GM20000 (cell line): ENCODE data around the gene ABHD2.
A peak's percentile ranks its signal among the peaks of the same experiment; 100 is the strongest.

ENCODE experiments used
- DNase-seq: peaks from one replicate; pipeline ENCODE4 v3.0.0; 2012; ENCODE audit warnings: low spot score
- TF ChIP-seq, protein P1 (sequence below): IDR thresholded peaks from 2 replicates; pipeline ENCODE4 v1.5.1; 2012; ENCODE audit warnings: mild to moderate bottlenecking, control low read depth; ENCODE audit errors: extremely low read depth, missing control alignments

Gene ABHD2

DNA sequence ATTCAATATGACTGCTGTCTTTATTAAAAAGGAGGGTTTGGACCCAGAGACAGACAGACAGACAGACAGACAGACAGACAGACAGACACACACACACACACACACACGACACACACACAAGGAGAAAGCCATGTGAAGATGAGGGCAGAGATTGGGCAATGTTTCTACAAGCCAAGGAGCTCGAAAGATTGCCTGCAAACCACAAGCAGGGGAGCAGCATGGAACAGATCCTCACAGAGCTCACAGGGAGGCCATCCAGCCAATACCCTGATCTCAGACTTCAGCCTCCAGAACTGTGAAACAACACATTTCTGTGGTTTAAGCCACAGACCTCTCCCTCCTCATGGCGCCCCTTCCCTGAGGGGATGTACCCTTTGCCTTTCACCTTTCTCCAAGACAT, 35.8 kb upstream of the ABHD2 start:
- TF ChIP-seq, protein P1, sequence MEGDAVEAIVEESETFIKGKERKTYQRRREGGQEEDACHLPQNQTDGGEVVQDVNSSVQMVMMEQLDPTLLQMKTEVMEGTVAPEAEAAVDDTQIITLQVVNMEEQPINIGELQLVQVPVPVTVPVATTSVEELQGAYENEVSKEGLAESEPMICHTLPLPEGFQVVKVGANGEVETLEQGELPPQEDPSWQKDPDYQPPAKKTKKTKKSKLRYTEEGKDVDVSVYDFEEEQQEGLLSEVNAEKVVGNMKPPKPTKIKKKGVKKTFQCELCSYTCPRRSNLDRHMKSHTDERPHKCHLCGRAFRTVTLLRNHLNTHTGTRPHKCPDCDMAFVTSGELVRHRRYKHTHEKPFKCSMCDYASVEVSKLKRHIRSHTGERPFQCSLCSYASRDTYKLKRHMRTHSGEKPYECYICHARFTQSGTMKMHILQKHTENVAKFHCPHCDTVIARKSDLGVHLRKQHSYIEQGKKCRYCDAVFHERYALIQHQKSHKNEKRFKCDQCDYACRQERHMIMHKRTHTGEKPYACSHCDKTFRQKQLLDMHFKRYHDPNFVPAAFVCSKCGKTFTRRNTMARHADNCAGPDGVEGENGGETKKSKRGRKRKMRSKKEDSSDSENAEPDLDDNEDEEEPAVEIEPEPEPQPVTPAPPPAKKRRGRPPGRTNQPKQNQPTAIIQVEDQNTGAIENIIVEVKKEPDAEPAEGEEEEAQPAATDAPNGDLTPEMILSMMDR, result no peak
- no peak for DNase-seq

DNA sequence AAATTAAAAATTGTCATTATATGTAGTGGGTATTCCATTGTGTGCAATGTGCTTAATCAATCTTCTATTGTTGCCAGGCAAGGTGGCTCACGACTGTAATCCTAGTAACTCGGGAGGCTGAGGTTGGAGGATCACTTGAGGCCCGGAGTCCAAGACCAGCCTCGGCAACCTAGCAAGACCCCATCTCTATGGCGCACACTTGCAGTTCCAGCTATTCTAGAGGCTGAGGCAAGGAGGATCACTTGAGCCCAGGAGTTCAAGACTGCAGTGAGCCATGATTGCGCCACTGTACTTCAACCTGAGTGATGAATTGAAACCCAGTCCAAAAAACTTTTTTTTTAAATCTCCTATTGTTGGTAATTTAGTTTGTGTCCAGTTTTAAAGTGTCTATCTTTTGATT, 33.4 kb upstream of the ABHD2 start:
- TF ChIP-seq, protein P1, result no peak
- no peak for DNase-seq

DNA sequence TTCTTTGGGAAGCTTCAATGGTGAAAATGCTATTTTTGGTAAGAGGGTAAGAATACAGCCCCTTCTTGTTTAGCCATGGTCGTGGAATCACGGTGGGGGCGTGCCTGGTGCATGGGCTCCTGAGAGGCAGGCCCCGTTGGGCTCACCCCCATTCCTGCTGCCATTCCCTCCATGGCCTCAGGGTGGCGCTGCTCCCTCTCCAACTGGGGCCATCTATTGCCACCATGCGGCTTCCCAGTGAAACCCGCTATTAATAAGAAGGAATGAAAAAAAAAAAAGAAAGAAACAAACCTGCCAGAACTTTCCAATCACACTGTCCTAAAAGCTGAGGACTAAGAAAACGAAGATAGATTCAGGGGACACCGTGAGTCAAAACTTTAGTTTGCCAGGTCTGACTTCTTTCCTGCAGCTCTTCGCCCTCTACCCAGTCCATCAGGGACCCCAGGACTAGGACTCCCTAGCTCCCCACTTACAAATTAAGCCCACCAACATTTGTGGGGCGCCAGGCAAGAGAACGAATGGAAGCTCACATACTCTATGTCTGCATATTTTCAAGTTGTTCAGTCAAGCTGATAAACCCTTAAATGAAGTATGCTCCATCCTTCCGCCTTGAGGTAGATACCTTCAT, 30.6 kb upstream of the ABHD2 start:
- DNase-seq, result peak; percentile 80
- TF ChIP-seq, protein P1, result peak; percentile 94

DNA sequence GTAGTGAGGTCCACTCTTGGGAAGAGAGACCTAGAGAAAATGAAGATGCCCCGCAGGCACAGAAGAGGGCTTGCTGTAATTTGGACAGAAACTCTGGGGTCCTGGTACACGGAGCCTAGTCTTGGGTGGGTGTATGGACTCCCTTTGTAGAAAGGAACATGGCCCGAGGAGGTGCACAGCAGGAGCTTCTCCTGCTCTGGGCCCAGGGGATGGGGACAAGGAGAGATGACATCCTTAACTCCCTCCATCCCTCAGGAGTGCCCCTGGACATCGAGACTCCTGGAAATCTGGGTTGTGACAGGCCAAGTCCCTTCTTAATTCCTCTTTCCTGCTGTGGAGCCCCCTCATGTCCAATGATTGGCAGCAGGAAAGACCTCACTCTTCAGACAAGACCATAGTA, 29.9 kb upstream of the ABHD2 start:
- TF ChIP-seq, protein P1, result no peak
- no peak for DNase-seq

DNA sequence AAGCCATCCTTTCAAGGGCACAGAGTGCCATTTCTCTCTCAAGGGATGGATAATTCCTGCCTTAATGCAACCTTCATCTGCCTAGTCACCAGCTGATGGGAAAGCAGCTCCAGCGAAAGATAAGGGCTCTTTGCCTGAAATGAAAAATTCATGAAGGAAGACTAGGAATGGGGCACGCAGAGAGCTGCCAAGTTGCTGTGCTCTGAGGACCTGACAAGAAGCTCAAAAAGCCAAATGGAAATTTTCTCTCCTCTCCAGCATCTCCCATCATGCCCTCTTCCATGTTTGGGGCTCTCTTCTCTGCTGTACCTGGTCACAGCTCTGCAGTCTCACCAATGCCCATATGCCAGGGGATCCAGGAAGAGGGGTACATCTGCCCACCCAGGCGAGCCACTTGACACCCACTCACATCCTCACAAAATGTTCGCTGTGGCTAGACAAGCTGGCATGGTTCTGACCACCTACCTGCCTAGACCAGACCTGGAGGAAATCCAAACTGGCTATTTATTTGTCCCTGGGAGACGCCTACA, 29.3 kb upstream of the ABHD2 start:
- no peak for DNase-seq
- TF ChIP-seq, protein P1, result no peak

DNA sequence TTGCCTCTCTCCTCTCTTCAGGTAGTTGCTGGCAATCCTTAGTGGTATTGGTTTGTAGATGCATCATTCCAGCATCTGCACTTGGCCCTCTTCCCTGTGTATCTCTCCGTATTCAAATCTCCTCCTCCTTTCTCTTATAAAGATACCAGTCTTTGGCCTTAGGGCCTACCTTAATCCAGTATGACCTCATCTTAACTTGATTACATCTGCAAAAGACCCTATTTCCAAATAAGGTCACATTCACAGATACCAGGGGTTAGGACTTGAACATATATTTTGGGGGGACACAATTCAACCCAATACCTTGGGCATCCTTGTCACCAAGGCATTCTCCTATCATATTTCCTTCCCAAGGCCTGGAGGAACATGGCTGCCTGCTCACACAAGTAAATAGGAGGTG, 22.0 kb upstream of the ABHD2 start:
- TF ChIP-seq, protein P1, result no peak
- no peak for DNase-seq

DNA sequence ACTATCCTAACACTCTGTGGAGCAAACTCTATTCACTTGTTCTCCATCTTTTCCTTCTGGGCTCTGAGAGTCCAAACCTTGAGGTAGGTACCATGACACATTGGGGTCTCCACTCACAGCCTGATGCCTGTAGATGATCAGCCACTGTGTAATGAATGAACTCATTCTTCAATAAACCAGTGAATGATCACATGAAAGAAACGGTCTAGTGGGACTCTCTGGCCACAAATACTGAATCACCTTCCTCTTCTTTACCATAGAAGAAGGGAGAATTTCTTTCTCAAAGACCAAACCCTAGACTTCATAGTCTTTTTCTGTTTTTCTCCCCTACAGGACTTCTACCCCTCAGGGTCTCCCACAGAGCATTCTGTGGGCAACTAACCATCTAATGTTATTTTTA, 20.5 kb upstream of the ABHD2 start:
- TF ChIP-seq, protein P1, result no peak
- no peak for DNase-seq
